SHP77 treated with DMSO at 0.1 percent for 48 hours (cell line): ENCODE measurements around the gene VAV3.
"Not testable (repeated sequence)": the region's sequence is repeated elsewhere in the genome, so short reads cannot be mapped to it uniquely, and the experiment has no call there.

Source experiments
- DNase-seq: peaks from one replicate; lab custom pipeline; 2025; lab: John Stamatoyannopoulos, UW

VAV3 gene

DNA sequence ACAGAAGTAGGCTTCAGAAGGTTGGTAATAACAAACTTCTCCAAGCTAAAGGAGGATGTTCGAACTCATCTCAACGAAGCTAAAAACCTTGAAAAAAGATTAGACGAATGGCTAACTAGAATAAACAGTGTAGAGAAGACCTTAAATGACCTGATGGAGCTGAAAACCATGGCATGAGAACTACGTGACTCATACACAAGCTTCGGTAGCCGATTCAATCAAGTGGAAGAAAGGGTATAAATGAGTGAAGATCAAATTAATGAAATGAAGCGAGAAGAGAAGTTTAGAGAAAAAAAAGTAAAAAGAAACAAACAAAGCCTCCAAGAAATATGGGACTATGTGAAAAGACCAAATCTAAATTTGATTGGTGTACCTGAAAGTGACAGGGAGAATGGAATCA lies 231.6 kb downstream of the VAV3 start:
- DNase-seq, result not testable (repeated sequence)

DNA sequence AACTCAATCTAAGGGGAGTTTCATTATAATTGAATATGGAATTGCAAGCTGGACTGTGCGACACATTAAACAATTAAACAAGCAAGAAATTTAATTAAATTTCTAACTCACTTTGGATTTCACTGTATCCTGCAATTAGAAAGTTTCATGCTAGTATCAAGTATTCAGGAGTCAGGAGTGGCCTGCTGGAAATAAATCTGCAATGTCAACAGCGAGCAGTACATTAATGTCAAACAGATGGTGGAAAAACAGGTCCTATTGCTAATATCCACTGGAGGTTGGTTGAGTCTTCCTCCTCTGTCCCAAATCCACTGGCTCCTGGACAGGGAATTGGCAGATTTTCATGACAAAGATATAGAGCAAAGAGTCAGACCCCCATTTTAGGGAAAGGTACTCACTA lies 237.1 kb downstream of the VAV3 start:
- no peak for DNase-seq

DNA sequence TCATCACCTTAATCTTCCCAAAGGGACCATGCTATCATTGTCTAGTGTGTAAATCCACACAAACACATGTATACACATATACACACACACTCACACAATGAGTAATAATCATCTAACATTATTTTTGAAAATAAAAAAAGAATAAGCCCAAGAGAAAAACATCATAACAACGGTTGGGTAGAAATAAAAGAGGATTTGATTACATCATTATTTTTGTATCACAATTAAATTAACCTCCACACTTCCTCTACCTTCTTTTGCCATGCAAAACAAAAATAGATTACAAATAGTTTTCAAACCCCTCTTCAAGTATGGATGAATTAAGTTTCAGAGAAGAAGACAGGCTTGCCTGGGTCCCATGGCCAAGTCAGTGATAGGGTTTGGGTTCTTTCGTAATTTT lies 238.1 kb downstream of the VAV3 start:
- no peak for DNase-seq

DNA sequence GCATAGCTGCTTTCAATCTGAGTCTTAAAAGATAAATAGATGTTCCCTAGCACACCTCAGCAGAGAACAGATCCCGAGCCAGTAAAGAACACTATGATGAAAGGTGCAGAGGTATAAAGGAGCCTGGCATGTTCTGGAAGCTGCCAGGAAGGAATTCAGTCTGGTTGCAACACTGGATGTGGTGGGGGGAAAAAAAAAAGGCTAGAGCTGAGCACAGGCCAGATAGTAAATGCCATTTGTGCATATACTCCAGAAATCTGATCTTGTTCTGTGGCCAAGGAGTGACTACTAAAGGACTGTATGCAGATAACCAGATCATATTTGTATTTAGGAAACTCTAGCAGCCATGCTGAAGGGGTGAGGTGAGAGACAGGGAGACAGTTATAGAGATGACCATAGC lies 240.3 kb downstream of the VAV3 start:
- DNase-seq, result no peak

DNA sequence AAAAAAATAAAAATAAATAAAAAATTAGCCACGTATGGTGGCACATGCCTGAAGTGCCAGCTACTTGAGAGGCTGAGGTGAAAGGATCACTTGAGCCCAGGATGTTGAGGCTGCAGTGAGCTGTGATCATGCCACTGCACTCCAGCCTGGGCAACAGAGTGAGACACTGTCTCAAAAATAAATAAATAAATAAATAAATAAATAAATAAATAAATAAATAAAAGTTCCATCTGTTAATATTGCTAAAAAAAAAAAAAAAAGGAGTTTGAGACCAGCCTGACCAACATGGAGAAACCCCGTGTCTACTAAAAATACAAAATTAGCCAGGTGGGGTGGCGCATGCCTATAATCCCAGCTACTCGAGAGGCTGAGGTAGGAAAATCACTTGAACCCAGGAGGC lies 244.8 kb downstream of the VAV3 start:
- not testable (repeated sequence) for DNase-seq

DNA sequence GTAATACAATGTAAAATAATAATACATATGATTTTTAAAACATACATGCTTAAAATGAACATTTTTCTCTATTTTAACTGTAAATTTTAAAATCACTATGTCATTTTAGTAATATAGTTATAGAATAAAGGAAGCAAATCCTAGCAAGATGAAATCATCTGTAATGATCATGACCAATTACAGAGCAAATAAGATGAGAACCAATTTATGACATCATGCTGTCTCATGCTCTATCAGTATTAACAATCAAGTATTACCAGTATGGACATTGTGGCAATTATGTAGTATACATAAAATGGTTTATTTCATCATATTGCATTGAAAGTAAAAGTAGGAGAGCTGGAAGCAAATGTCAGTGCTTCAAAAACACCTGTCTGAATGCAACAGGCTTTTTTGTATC lies 255.0 kb downstream of the VAV3 start:
- DNase-seq, result no peak

DNA sequence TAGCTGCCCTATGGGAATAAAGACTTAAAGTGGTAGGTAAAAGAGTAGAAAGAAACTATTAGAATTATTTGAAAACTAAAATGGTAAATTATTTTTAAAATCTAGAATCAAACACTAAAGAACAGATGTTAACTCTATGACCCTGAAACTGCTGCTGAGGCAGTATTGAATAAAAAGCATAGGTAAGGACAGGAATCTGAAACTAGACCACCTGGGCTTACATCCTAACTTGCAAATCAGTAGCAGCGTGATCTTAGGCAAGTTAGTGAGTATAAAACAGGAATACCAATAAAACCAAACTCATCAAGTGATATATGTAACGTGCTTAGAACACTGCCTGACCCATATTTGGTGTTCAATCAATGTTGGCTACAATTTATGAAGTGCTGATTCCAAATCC lies 257.9 kb downstream of the VAV3 start:
- DNase-seq, result no peak

DNA sequence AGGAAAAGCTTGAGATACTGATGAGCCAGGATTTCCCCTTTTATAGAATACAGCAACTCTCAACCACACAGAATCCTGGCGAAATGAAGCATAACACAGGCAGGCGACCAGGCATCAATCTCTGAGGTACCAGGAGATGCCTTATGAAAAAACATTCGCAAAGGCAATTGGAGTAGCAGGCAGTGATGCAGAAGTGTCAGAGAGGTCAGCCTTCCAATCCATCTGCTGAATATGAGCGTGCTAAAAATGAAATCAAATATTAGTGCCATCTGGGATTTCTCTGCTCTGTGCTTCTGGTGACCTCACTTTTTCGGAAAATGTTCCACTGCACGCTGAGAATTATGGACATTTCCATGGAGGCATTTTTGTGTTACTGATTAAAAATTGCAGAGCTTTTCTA lies 258.8 kb downstream of the VAV3 start:
- DNase-seq, result no peak

DNA sequence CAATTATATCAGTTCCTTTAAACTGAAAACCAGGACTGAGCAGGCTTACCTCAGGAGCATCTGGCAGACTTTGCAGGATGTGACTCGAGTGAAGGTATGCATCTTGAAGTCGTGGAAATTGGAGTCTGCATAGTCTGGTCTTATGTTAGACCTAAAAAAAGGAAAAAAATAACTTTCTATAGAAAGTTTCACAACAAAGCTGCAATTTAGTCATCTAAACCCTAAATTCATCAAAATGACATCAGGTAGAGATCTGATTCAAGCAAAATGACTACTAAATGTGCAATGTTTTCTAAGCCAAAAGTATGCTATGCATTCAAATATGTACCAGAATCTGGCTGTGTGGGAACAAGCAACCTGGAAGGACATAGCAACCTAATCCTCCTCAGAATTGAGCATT lies 260.1 kb downstream of the VAV3 start:
- no peak for DNase-seq

DNA sequence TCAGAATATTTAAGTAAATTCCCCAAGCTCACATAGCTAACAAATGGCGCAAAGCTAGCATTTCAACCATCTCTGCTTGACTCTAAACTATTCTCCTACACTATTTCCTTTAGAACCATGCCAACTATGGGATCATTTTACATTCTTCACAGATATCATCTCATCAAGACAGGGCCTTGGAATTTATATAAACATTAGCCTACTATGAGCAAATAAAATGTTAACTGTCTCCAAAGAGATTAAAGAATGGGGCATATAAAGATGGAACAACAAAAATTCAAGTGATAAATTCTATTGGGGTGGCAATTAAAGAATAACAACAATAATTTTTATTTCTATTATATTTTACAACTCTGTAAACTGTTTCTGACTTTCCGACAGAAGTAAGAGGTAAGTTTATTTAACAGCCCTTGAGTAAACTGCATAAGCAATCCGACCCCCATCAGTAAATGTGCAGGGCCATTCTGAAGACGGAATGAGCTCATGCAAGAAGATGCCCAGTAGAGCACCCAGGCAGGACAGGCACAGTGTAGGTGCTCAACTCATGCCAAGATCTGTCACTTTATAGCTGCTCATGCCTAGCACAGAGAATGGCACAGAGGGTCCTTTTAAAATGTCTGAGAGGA lies 261.9 kb downstream of the VAV3 start:
- DNase-seq, result no peak

DNA sequence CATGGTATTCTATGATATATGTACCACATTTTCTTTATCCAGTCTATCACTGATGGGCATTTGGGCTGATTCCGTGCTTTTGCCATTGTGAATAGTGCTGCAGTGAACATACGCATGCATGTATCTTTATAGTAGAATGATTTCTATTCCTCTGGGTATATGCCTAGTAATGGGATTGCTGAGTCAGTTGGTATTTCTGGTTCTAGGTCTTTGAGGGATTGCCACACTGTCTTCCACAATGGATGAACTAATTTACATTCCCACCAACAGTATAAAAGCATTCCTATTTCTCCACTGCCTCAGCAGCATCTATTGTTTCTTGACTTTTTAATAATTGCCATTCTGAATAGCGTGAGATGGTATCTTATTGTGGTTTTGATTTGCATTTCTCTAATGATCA lies 264.3 kb downstream of the VAV3 start:
- not testable (repeated sequence) for DNase-seq

DNA sequence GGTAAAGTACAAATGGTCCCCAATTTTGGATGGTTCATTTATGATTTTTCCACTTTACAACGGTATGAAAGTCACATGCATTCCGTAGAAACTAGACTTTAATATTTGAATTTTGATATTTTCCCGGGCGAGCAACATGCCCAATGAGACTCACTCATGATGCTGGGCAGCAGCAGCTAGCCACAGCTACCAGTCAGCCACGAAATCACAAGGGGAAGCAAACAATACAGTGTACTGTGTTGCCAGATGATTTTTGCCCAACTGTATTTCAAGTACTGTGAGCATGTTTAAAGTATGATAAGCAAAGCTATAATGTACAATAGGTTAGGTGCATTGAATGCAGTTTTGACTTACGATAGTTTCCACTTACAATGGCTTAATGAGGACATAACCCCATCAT lies 266.8 kb downstream of the VAV3 start:
- DNase-seq, result no peak

DNA sequence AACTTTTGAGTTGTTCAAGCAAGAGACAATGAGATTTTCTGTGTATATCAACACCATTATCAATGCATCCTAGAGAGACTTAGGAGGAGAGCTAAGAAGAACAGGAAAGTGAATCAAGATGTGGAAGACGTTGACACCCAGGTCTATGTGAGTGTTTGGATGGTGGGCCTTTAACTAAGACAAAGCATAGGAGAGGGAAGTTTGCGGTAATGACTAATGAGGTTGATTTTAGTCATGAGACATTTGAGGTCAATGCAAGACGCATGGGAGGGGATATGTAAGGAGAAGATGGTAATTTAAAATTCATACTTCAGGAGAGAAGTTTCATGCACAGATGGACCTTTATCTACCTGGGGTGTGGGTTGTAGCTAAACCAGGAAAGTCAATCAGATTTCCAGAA lies 269.6 kb downstream of the VAV3 start:
- no peak for DNase-seq

DNA sequence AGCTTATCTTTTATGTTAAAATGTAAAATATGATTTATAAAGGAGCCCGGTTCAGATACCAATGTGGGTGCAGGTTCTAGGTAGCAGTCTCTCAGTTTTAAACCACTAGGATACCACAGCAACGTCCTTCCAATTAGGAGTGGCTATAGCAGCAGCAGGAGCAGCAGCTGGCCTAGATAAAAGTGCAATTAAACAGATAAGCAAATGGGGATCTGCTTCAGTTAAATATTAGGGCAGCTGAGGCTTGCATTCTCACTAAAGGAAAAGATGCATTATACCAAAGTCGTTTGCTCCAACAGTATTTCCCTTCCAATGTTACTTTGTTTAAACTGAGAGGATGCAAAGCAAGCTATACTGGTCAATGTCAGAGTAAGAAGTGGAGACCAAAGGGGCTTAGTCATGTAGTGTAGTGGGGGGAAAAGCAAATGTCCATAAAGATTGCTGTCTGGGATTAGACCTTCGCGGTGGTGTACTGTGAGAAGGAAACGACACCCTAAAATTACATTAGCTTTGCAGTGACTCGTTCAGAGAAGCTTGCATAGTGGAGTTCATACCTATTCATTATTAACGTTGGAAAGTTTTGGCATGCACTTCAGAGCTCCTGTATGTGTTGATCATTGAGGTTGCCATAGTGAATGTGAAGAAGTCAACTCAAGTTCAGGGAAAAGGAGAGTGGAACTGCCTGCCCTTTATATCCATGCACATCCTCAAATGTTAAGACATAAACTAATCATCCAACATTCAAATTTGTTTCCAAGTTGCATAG lies 272.2 kb downstream of the VAV3 start:
- DNase-seq, result no peak

DNA sequence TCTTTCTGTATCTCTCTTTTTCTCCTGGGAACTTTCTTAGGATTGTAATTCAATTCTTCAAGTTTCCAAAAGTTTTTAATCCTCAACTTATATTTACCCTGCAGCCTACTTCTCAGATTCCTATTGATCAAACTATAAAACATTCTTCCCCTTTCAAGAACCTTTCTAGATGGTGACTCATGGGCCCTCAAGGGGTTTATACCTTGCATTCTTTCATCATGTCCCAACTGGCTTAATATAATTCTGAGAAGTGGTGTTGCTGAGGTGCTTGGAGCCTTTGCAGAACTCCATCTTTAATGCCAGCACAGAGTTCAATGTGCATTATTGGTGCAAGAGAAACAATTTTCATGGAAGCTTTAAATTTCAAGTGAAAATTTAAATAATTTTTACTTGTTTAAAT lies 273.4 kb downstream of the VAV3 start:
- no peak for DNase-seq

DNA sequence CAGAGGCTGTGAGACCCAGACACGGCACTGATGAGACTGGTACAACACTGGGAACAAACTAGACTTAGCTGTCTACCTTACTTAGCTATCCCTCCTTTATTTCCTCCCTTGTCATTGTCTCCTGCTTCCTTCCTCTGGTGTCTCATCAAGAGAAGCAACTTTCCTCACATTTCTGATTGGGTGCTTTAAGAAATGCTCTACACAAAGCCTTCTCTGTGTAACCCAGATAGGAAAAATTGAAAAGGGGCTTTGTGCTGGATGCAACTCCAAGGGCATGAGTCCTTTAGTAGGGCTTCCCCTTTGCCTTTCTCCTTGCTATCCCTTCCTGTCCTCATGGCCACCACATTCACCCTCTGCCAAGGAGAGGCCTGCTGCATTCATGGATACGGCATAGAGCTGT lies 274.5 kb downstream of the VAV3 start:
- DNase-seq, result no peak

DNA sequence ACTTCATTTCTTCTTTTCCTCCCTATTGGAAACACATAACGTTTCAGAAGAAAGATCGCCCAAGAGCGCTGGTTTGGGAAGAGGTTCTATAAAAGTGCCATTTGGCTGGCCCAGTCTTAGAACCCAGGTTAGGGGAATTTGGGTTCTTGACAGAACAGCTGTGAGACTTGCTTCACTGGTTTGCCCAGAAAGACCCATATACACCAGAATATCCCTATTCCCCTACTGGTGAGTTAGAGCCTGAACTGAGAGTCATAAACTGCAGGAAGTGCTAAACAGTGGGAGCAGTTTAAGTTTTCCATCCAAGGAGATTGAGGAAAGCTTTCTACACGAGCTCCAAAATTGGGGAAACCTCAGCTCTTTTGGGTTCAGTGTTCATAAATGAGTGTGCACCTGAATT lies 275.2 kb downstream of the VAV3 start:
- DNase-seq, result no peak

DNA sequence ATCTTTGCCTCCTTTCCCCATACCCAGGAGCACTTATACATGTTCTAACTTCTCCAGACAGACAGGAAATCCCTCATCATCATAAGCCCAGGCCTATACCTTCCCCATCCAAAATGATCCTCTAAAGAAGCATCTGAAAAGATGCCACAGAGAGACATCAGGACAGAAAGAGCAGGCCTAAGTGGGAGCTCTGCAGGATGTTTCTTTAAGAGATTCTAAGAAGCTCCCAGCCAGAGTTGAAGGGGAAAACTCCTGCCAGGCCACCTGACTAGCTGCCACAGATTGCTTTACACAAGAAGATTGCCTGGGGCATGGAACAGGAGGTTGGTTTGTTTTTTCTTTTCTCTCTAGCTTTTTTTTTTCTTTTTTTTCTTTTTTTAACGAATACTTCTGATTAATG lies 275.8 kb downstream of the VAV3 start:
- DNase-seq, result no peak

DNA sequence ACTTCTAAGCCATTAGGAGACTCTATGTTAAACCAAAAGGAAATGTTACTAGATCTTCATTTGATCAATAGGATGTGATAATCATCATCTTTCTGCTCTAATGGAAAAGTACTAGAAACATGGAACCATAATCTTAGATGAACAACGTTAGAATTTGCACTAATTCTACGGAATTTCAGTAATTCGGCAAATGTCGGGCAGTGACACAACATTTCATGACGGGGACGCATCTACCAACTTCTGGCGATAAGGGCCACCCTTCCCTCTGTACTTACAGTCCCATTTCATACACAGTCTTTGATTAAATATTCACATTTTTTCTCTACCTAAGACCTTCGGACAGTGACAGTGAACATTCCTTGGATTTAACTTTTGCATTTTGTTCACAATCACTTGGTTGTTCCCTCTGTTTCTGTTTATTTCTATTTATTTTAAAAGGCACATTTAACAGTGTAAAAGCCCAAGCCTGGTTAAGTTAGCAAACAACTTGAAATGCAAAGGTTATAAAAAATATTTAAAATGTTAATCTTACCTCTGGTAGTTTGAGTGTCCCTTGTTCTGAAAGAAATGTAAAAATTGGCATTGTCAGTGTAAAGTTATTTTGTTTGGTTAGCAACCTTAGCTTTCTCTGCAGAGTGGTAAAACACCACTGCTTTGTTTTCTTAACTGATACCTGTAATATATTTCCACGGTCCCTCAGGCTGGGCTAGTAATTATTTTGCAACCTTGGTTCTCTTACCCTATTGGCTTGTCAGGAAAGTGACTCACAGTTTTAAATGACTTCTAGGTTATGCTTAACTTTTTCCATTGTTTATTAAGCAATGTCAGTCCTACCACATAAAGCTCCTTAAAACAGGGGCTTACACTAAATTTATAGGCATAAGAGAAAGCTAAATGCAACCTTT lies 276.9 kb downstream of the VAV3 start:
- DNase-seq, result no peak

DNA sequence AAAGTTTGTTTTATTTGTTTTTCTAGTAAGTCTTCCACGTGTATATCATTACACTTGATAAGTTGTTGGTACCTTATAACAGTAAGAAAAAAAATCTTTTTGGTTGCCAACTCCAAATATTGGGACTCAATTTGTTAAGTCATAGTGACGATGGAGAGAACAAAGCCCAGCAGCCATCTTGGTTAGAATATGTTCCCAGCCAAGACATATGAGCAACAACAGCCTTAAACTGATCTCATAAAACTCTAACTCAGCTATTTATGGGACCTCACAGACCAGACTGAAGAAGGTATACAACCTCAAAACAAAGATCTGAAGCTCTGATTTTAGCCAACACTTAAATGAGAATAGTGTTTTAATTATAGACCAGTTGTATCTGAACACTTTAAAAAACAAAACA lies 281.3 kb downstream of the VAV3 start:
- DNase-seq, result no peak

DNA sequence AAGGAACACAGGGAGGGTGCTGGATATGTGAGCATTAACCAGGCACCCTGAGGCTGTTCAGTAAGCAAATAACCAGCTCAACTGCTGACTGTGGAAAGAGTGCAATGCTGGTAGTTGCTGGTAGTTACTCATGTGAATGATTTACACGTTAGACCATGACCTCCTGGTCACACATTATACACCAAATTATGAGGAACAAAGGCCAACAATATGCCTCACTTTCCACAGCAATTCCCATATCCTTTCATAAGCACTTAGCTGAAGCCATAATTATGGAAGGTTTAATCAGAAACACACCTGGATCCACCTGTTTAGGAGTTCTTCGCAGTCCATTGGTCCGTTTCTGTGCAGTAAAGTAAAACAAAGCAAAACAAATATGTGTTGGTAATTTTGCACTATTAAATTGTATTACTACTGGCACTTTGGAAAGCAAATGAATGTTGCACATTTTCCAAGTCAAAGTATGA lies 281.8 kb downstream of the VAV3 start:
- no peak for DNase-seq

DNA sequence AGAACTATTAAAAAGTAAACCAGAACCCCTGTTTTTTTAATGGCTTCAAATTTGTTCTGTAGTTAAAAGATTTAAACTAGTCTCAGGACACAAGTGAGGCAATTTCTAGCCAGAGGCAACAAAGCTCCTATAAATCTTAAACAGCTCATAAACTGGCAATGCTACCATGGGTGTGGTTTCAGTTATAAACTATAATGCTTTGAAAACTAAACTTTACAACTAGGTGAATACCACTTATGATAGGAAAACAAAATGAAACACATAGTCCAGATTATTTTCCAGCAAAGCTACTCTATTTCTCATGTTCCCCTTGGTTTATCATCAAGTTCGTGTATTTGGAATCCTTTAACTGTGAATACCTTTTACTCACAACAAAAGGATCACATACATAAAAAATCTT lies 282.5 kb downstream of the VAV3 start:
- DNase-seq, result no peak

DNA sequence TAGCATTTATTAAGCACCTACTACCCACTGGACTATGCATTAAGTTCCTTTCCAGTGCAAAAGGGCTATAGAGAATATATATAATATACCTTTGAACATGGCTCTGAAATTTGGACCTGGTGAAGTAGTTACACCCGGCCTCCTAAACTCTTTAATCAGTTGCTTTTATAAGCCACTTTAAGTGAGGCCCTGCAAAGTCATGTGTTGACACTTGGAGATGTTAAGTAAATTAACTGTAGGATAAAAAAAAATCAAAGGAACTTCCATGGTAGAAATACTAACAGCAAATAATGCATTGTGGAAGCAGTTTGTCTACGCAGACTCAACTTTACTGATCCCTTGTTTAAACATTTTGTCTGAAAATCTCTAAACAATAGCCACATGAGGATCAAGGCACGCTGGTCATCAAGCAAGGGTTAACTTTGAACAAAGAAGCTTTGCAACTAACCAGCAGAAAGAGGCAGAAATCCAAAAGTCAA lies 283.9 kb downstream of the VAV3 start:
- no peak for DNase-seq
